ENCODE results near the gene CARMIL1. TPM values are rescaled to one million over a fixed set of nuclear protein-coding genes. Genes with fewer than 3 reads are reported as not detected.

Gene CARMIL1
- total and polyA plus RNA-seq, 5 donors from 2014 or later: 0.36 to 3.0 (median 0.49) TPM

GRCh38 chr6:25627001-25627400, 347.8 kb downstream of the CARMIL1 start:
- no peak for ATAC-seq (ENCODE audit: low read depth in 2 of 2)
- Mint-ChIP-seq H3K27ac (no peak overlapping the region), H3K36me3 (no peaks in the 10 kb centered on the region)

GRCh38 chr6:25628471-25629197, 349.5 kb downstream of the CARMIL1 start:
- Histone ChIP-seq H3K4me1 (ENCODE audit: control insufficient read depth, insufficient read depth, low read length, poor library complexity, severe bottlenecking) (no peaks in the 10 kb centered on the region), H3K27me3 (ENCODE audit: control insufficient read depth, insufficient read depth, low read length) (peaks cover 9% of the 10 kb centered on the region), H3K4me3 (ENCODE audit: low read depth, low read length) (no peak overlapping the region), H3K27ac (ENCODE audit: insufficient read depth, low read length, poor library complexity, severe bottlenecking) (no peak overlapping the region), H3K9me3 (ENCODE audit: control insufficient read depth in 2 of 2, low read length in 2 of 2) (no peaks in the 10 kb centered on the region), H3K36me3 (ENCODE audit: control insufficient read depth, insufficient read depth, low read length) (no peaks in the 10 kb centered on the region)
- Mint-ChIP-seq H3K27me3 (peaks cover 16% of the 10 kb centered on the region), H3K4me1 (no peaks in the 10 kb centered on the region), H3K27ac (no peak overlapping the region), H3K9me3 (peaks cover 0 to 2% (median 0%) of the 10 kb centered on the region in 7 donors), H3K4me3 (no peak overlapping the region), H3K36me3 (no peaks in the 10 kb centered on the region)
- DNase-seq (no peak), ATAC-seq (ENCODE audit: low read depth in 2 of 2) (no peak)

More at GRCh38 chr6:25627001-25627400, 347.8 kb downstream of the CARMIL1 start:
- H3K4me1 Mint-ChIP-seq: no peaks in the 10 kb centered on the region
- H3K36me3 ChIP-seq (ENCODE audit: control insufficient read depth, insufficient read depth, low read length): no peaks in the 10 kb centered on the region
- no peaks in the 10 kb centered on the region for H3K9me3 ChIP-seq (ENCODE audit: control insufficient read depth in 2 of 2, low read length in 2 of 2)
- no peak overlapping the region for H3K27ac ChIP-seq (ENCODE audit: insufficient read depth, low read length, poor library complexity, severe bottlenecking)
- no peaks in the 10 kb centered on the region for H3K4me1 ChIP-seq (ENCODE audit: control insufficient read depth, insufficient read depth, low read length, poor library complexity, severe bottlenecking)
- no peak for DNase-seq
- no peak overlapping the region for H3K4me3 Mint-ChIP-seq
- H3K4me3 ChIP-seq (ENCODE audit: low read depth, low read length): no peak overlapping the region
- peaks cover 9% of the 10 kb centered on the region for H3K27me3 ChIP-seq (ENCODE audit: control insufficient read depth, insufficient read depth, low read length)
- peaks cover 10% of the 10 kb centered on the region for H3K27me3 Mint-ChIP-seq
- peaks cover 0 to 2% (median 0%) of the 10 kb centered on the region in 7 donors for H3K9me3 Mint-ChIP-seq

GRCh38 chr6:25629198-25629576, 350.0 kb downstream of the CARMIL1 start:
- H3K27me3 ChIP-seq (ENCODE audit: control insufficient read depth, insufficient read depth, low read length): peaks cover 9% of the 10 kb centered on the region
- no peak overlapping the region for H3K4me3 Mint-ChIP-seq
- no peak overlapping the region for H3K27ac Mint-ChIP-seq
- H3K4me1 ChIP-seq (ENCODE audit: control insufficient read depth, insufficient read depth, low read length, poor library complexity, severe bottlenecking): no peaks in the 10 kb centered on the region
- H3K36me3 Mint-ChIP-seq: no peaks in the 10 kb centered on the region
- peaks cover 19% of the 10 kb centered on the region for H3K27me3 Mint-ChIP-seq
- H3K4me1 Mint-ChIP-seq: no peaks in the 10 kb centered on the region
- no peak overlapping the region for H3K27ac ChIP-seq (ENCODE audit: insufficient read depth, low read length, poor library complexity, severe bottlenecking)
- no peak for DNase-seq
- no peak for ATAC-seq (ENCODE audit: low read depth in 2 of 2)
- H3K36me3 ChIP-seq (ENCODE audit: control insufficient read depth, insufficient read depth, low read length): no peaks in the 10 kb centered on the region
- peaks cover 0 to 2% (median 0%) of the 10 kb centered on the region in 7 donors for H3K9me3 Mint-ChIP-seq
- H3K9me3 ChIP-seq (ENCODE audit: control insufficient read depth in 2 of 2, low read length in 2 of 2): no peaks in the 10 kb centered on the region
- H3K4me3 ChIP-seq (ENCODE audit: low read depth, low read length): no peak overlapping the region

- no peak overlapping the region for H3K4me3 Mint-ChIP-seq
- no peak for ATAC-seq (ENCODE audit: low read depth in 2 of 2)
- H3K36me3 Mint-ChIP-seq: no peaks in the 10 kb centered on the region
- H3K4me3 ChIP-seq (ENCODE audit: low read depth, low read length): no peak overlapping the region
- no peak overlapping the region for H3K27ac ChIP-seq (ENCODE audit: insufficient read depth, low read length, poor library complexity, severe bottlenecking)
- peaks cover 7% of the 10 kb centered on the region for H3K27me3 ChIP-seq (ENCODE audit: control insufficient read depth, insufficient read depth, low read length)
- H3K9me3 ChIP-seq (ENCODE audit: control insufficient read depth in 2 of 2, low read length in 2 of 2): no peaks in the 10 kb centered on the region
- no peaks in the 10 kb centered on the region for H3K36me3 ChIP-seq (ENCODE audit: control insufficient read depth, insufficient read depth, low read length)
- H3K9me3 Mint-ChIP-seq: peaks cover 0 to 2% (median 0%) of the 10 kb centered on the region in 7 donors
- DNase-seq: no peak
- H3K27me3 Mint-ChIP-seq: peaks cover 24% of the 10 kb centered on the region
- H3K4me1 ChIP-seq (ENCODE audit: control insufficient read depth, insufficient read depth, low read length, poor library complexity, severe bottlenecking): no peaks in the 10 kb centered on the region
- H3K27ac Mint-ChIP-seq: no peak overlapping the region
- no peaks in the 10 kb centered on the region for H3K4me1 Mint-ChIP-seq
These were observed 351.5 kb downstream of the CARMIL1 start for GRCh38 chr6:25630508-25631278.

- Histone ChIP-seq H3K36me3 (ENCODE audit: control insufficient read depth, insufficient read depth, low read length) (no peaks in the 10 kb centered on the region), H3K27me3 (ENCODE audit: control insufficient read depth, insufficient read depth, low read length) (peaks cover 6% of the 10 kb centered on the region), H3K27ac (ENCODE audit: insufficient read depth, low read length, poor library complexity, severe bottlenecking) (no peak overlapping the region), H3K9me3 (ENCODE audit: control insufficient read depth in 2 of 2, low read length in 2 of 2) (no peaks in the 10 kb centered on the region), H3K4me1 (ENCODE audit: control insufficient read depth, insufficient read depth, low read length, poor library complexity, severe bottlenecking) (no peaks in the 10 kb centered on the region), H3K4me3 (ENCODE audit: low read depth, low read length) (no peak overlapping the region)
- H3K4me1 Mint-ChIP-seq: no peaks in the 10 kb centered on the region
- peaks cover 0 to 3% (median 0%) of the 10 kb centered on the region in 7 donors for H3K9me3 Mint-ChIP-seq
- DNase-seq: no peak
- H3K27ac Mint-ChIP-seq: no peak overlapping the region
- no peak overlapping the region for H3K4me3 Mint-ChIP-seq
- H3K36me3 Mint-ChIP-seq: no peaks in the 10 kb centered on the region
- peaks cover 23% of the 10 kb centered on the region for H3K27me3 Mint-ChIP-seq
- ATAC-seq (ENCODE audit: low read depth in 2 of 2): no peak
These were observed 356.7 kb downstream of the CARMIL1 start for GRCh38 chr6:25635886-25636317.

- H3K36me3 Mint-ChIP-seq: no peaks in the 10 kb centered on the region
These were observed 358.0 kb downstream of the CARMIL1 start for GRCh38 chr6:25637211-25637610.

GRCh38 chr6:25637960-25638434, 358.8 kb downstream of the CARMIL1 start:
- Histone ChIP-seq H3K27ac (ENCODE audit: insufficient read depth, low read length, poor library complexity, severe bottlenecking) (no peak overlapping the region), H3K27me3 (ENCODE audit: control insufficient read depth, insufficient read depth, low read length) (peaks cover 6% of the 10 kb centered on the region)
- H3K27ac Mint-ChIP-seq: no peak overlapping the region

More at GRCh38 chr6:25637211-25637610, 358.0 kb downstream of the CARMIL1 start:
- Histone ChIP-seq H3K27me3 (ENCODE audit: control insufficient read depth, insufficient read depth, low read length) (peaks cover 6% of the 10 kb centered on the region), H3K4me1 (ENCODE audit: control insufficient read depth, insufficient read depth, low read length, poor library complexity, severe bottlenecking) (no peaks in the 10 kb centered on the region), H3K27ac (ENCODE audit: insufficient read depth, low read length, poor library complexity, severe bottlenecking) (no peak overlapping the region), H3K9me3 (ENCODE audit: control insufficient read depth in 2 of 2, low read length in 2 of 2) (no peaks in the 10 kb centered on the region), H3K36me3 (ENCODE audit: control insufficient read depth, insufficient read depth, low read length) (no peaks in the 10 kb centered on the region), H3K4me3 (ENCODE audit: low read depth, low read length) (no peak overlapping the region)
- peaks cover 32% of the 10 kb centered on the region for H3K27me3 Mint-ChIP-seq
- peaks cover 0 to 4% (median 0%) of the 10 kb centered on the region in 7 donors for H3K9me3 Mint-ChIP-seq
- ATAC-seq (ENCODE audit: low read depth in 2 of 2): no peak
- H3K4me1 Mint-ChIP-seq: no peaks in the 10 kb centered on the region
- H3K4me3 Mint-ChIP-seq: no peak overlapping the region
- no peak for DNase-seq
- H3K27ac Mint-ChIP-seq: no peak overlapping the region

More at GRCh38 chr6:25637960-25638434, 358.8 kb downstream of the CARMIL1 start:
- H3K36me3 Mint-ChIP-seq: no peaks in the 10 kb centered on the region
- H3K9me3 Mint-ChIP-seq: peaks cover 0 to 4% (median 0%) of the 10 kb centered on the region in 7 donors
- Histone ChIP-seq H3K9me3 (ENCODE audit: control insufficient read depth in 2 of 2, low read length in 2 of 2) (no peaks in the 10 kb centered on the region), H3K4me3 (ENCODE audit: low read depth, low read length) (no peak overlapping the region), H3K36me3 (ENCODE audit: control insufficient read depth, insufficient read depth, low read length) (no peaks in the 10 kb centered on the region), H3K4me1 (ENCODE audit: control insufficient read depth, insufficient read depth, low read length, poor library complexity, severe bottlenecking) (no peaks in the 10 kb centered on the region)
- H3K27me3 Mint-ChIP-seq: peaks cover 37% of the 10 kb centered on the region
- no peak overlapping the region for H3K4me3 Mint-ChIP-seq
- ATAC-seq (ENCODE audit: low read depth in 2 of 2) (no peak), DNase-seq (no peak)
- no peaks in the 10 kb centered on the region for H3K4me1 Mint-ChIP-seq
